Panc1 (cell line): ENCODE data around the gene SAMHD1. TPM values are rescaled to one million over a fixed set of nuclear protein-coding genes. Genes with fewer than 3 reads are reported as not detected.

Experiments
- ATAC-seq: fragments of 200-7000 bp; cut with Tn5 transposase; 2 replicates; pipeline ENCODE4 v1.9.1; 2020; ENCODE audit warnings: mild to moderate bottlenecking, moderate library complexity
- BruUV-seq: library from RNA; stranded (reverse); fragments of 400-500 nt; replicated peaks from 2 replicates; lab custom pipeline; 2021; lab: Mats Ljungman, UMichigan
- CTCF ChIA-PET: fragments of 300-600 bp; sonication (Branson Sonifier 250); formaldehyde crosslinking; loops from one replicate; lab custom pipeline; 2022; ENCODE audit warnings: antibody characterized with exemption; lab: Charles Lee
- POLR2A ChIA-PET: fragments of 300-600 bp; sonication (Branson Sonifier 250); formaldehyde crosslinking; loops from one replicate; lab custom pipeline; 2022; ENCODE audit warnings: antibody characterized with exemption; lab: Charles Lee
- DNase-seq: peaks from one replicate; pipeline ENCODE4 v3.0.0-alpha.2; 2010; ENCODE audit warnings: low read depth, low spot score
- H3K27ac ChIP-seq: 2 replicates; pipeline ENCODE4 v1.5.1; 2011; ENCODE audit warnings: mild to moderate bottlenecking, low read length, inconsistent platforms
- H3K27me3 ChIP-seq: fragments of 200-500 bp; sonication (Bioruptor generic); 2 replicates; pipeline ENCODE4 v1.6.0; 2014; ENCODE audit warnings: low read length, inconsistent platforms; ENCODE audit not compliant: control insufficient read depth, insufficient read depth
- H3K36me3 ChIP-seq: fragments of 200-500 bp; sonication (Bioruptor generic); 2 replicates; pipeline ENCODE4 v1.5.1; 2014; ENCODE audit warnings: inconsistent platforms, mild to moderate bottlenecking, low read length, moderate library complexity; ENCODE audit not compliant: control insufficient read depth, insufficient read depth
- H3K4me1 ChIP-seq: 2 replicates; pipeline ENCODE4 v1.5.1; 2011; ENCODE audit warnings: inconsistent platforms, mild to moderate bottlenecking, low read length, moderate library complexity; ENCODE audit not compliant: control insufficient read depth, insufficient read depth
- H3K4me3 ChIP-seq, 2 experiments: 2 replicates each; pipeline ENCODE4 v1.5.1; 2011 to 2012; ENCODE audit warnings: low read depth in 2 of 2, low read length in 2 of 2, mild to moderate bottlenecking in 2 of 2, inconsistent platforms in 1 of 2, moderate library complexity in 1 of 2
- H3K9me3 ChIP-seq: fragments of 200-500 bp; sonication (Bioruptor generic); 2 replicates; pipeline ENCODE4 v1.5.1; 2014; ENCODE audit warnings: low read depth, mild to moderate bottlenecking, inconsistent platforms, low read length, moderate library complexity; ENCODE audit not compliant: control insufficient read depth, insufficient read depth
- CTCF ChIP-seq: fragments of 450-650 bp; IDR thresholded peaks from 2 replicates; pipeline ENCODE4 v1.5.1; 2017; ENCODE audit warnings: mild to moderate bottlenecking
- POLR2AphosphoS5 ChIP-seq: IDR thresholded peaks from 2 replicates; pipeline ENCODE4 v1.6.1; 2012; ENCODE audit warnings: mild to moderate bottlenecking, low read depth, low read length, moderate library complexity
- REST ChIP-seq, 2 experiments: IDR thresholded peaks; 2 replicates each; pipeline ENCODE4 v1.6.1; 2011 to 2012; ENCODE audit warnings: low read depth in 2 of 2, control low read depth in 1 of 2, low read length in 1 of 2, mild to moderate bottlenecking in 1 of 2, moderate library complexity in 1 of 2; ENCODE audit not compliant: insufficient read depth in 1 of 2
- SIN3A ChIP-seq: IDR thresholded peaks from 2 replicates; pipeline ENCODE4 v1.6.1; 2012; ENCODE audit warnings: low read depth, mild to moderate bottlenecking, low read length, moderate library complexity, borderline replicate concordance; ENCODE audit not compliant: insufficient read depth
- TCF7L2 ChIP-seq: IDR thresholded peaks from 2 replicates; pipeline ENCODE4 v1.6.1; 2011; ENCODE audit warnings: mild to moderate bottlenecking, low read depth, low read length, inconsistent platforms
- in situ Hi-C: cut with HindIII; loops from 2 replicates; pipeline ENCODE4 v1.10.0; 2016; ENCODE audit warnings: low sequenced_read_pairs, low pct_unique_long_range_greater_than_20kb
- intact Hi-C: fragments of 100-400 bp; cut with micrococcal nuclease; formaldehyde crosslinking; loops from one replicate; pipeline ENCODE4 v1.10.0; 2022; ENCODE audit not compliant: unreplicated experiment
- total RNA-seq: library from RNA; stranded (reverse); gene quantifications from one replicate; pipeline ENCODE4 v1.2.1, GENCODE V29; 2021; ENCODE audit not compliant: unreplicated experiment

Gene SAMHD1
- total RNA-seq, 1 experiment from 2014 or later, result 16.8 TPM

- Histone ChIP-seq H3K9me3 (no peaks in the 10 kb centered on the region), H3K4me3 (no peak overlapping the region), H3K4me1 (peaks cover 7% of the 10 kb centered on the region), H3K27me3 (no peaks in the 10 kb centered on the region), H3K27ac (no peak overlapping the region), H3K36me3 (no peaks in the 10 kb centered on the region)
- BruUV-seq, result no TSS peak
- ChIA-PET CTCF (no interaction called here), POLR2A (interaction anchor here (0.6 kb wide), 1 partner anchor 11 kb away, joined by 3 read pairs; no protein-coding TSS in a partner anchor)
- no peak for ATAC-seq
- in situ Hi-C loops, result no loop called here
- DNase-seq, result no peak
- no peak for TF ChIP-seq POLR2AphosphoS5
- intact Hi-C loops, result no loop called here
Measured at GRCh38 chr20:36866164-36866563, 85.3 kb downstream of the SAMHD1 start.

GRCh38 chr20:36865861-36866149 is 85.7 kb downstream of the SAMHD1 start:
- BruUV-seq, result no TSS peak
- TF ChIP-seq TCF7L2, result no peak
- TF ChIP-seq REST (IDR thresholded peaks at IDR 0.05; ENCODE audit: insufficient read depth in 1 of 2, low read depth in 2 of 2, low read length in 1 of 2), result no peak
- TF ChIP-seq POLR2AphosphoS5, result no peak
- no peak for TF ChIP-seq SIN3A
- Histone ChIP-seq H3K4me3 (no peak overlapping the region), H3K27ac (no peak overlapping the region), H3K36me3 (no peaks in the 10 kb centered on the region), H3K27me3 (no peaks in the 10 kb centered on the region), H3K4me1 (peaks cover 10% of the 10 kb centered on the region), H3K9me3 (no peaks in the 10 kb centered on the region)
- ChIA-PET POLR2A (no interaction called here), CTCF (interaction anchor here (0.7 kb wide), 1 partner anchor 30 kb away, joined by 7 read pairs; no protein-coding TSS in a partner anchor)
- intact Hi-C loops (no loop called here), in situ Hi-C loops (no loop called here)
- ATAC-seq (no peak), DNase-seq (no peak)

GRCh38 chr20:36865076-36865860 is 86.2 kb downstream of the SAMHD1 start:
- ATAC-seq (no peak), DNase-seq (no peak)
- POLR2A ChIA-PET, result interaction anchor here (0.6 kb wide), 1 partner anchor 72 kb away, joined by 7 read pairs; no protein-coding TSS in a partner anchor
- in situ Hi-C loops (no loop called here), intact Hi-C loops (no loop called here)
- H3K4me3 ChIP-seq, result peak overlapping the region in 1 of 2 experiments; percentile 64; a peak in 2 of 4 replicates
- CTCF ChIA-PET, result interaction anchor here (0.7 kb wide), 1 partner anchor 29 kb away, joined by 7 read pairs; no protein-coding TSS in a partner anchor
- H3K9me3 ChIP-seq, result no peaks in the 10 kb centered on the region
- no peaks in the 10 kb centered on the region for H3K36me3 ChIP-seq
- no peak for TF ChIP-seq POLR2AphosphoS5
- TF ChIP-seq CTCF, result no peak
- no peak for TF ChIP-seq SIN3A
- H3K27ac ChIP-seq, result no peak overlapping the region
- no peaks in the 10 kb centered on the region for H3K27me3 ChIP-seq
- no TSS peak for BruUV-seq
- peaks cover 16% of the 10 kb centered on the region for H3K4me1 ChIP-seq
